Astrocyte (in vitro differentiated cells and primary cell): Measurements from ENCODE around the gene DEXI. TPM values are rescaled to one million over a fixed set of nuclear protein-coding genes. Genes with fewer than 3 reads are reported as not detected.

ENCODE experiments used
- DNase-seq: peaks from one replicate; pipeline ENCODE4 v3.0.0-alpha.2; 2010; ENCODE audit warnings: low read depth
- FAIRE-seq: peaks from 2 replicates; lab custom pipeline; 2011; peaks lifted over from hg19 to GRCh38; lab: Jason Lieb, UNC
- H2AFZ ChIP-seq: 2 replicates; pipeline ENCODE4 v1.6.0; 2012; ENCODE audit warnings: low read depth, low read length, inconsistent platforms
- H3K27ac ChIP-seq: 2 replicates; pipeline ENCODE4 v1.5.1; 2011; ENCODE audit warnings: low read depth, low read length, inconsistent platforms
- H3K27me3 ChIP-seq: 2 replicates; pipeline ENCODE4 v1.6.0; 2011; ENCODE audit warnings: low read length, inconsistent platforms; ENCODE audit not compliant: insufficient read depth
- H3K36me3 ChIP-seq: 2 replicates; pipeline ENCODE4 v1.5.1; 2011; ENCODE audit warnings: low read length, inconsistent platforms; ENCODE audit not compliant: insufficient read depth
- H3K4me1 ChIP-seq: 2 replicates; pipeline ENCODE4 v1.5.1; 2011; ENCODE audit warnings: low read length, inconsistent platforms; ENCODE audit not compliant: insufficient read depth
- H3K4me2 ChIP-seq: 2 replicates; pipeline ENCODE4 v1.6.0; 2012; ENCODE audit warnings: low read length, inconsistent platforms
- H3K4me3 ChIP-seq: 2 replicates; pipeline ENCODE4 v1.5.1; 2011; ENCODE audit warnings: low read depth, mild to moderate bottlenecking, low read length, inconsistent platforms; ENCODE audit not compliant: insufficient read depth
- H3K79me2 ChIP-seq: 2 replicates; pipeline ENCODE4 v1.6.0; 2012; ENCODE audit warnings: mild to moderate bottlenecking, low read length, inconsistent platforms; ENCODE audit not compliant: insufficient read depth
- H3K9ac ChIP-seq: 2 replicates; pipeline ENCODE4 v1.6.0; 2012; ENCODE audit warnings: mild to moderate bottlenecking, low read length, inconsistent platforms
- H3K9me3 ChIP-seq: 2 replicates; pipeline ENCODE4 v1.5.1; 2012; ENCODE audit warnings: low read depth, mild to moderate bottlenecking, low read length, inconsistent platforms; ENCODE audit not compliant: insufficient read depth
- H4K20me1 ChIP-seq: 2 replicates; pipeline ENCODE4 v1.6.0; 2012; ENCODE audit warnings: low read length, inconsistent platforms; ENCODE audit not compliant: insufficient read depth
- H3K27ac Mint-ChIP-seq: one replicate; pipeline ENCODE4 v1.8.0; 2021; ENCODE audit warnings: mild to moderate bottlenecking, mixed read lengths; ENCODE audit not compliant: unreplicated experiment
- H3K27me3 Mint-ChIP-seq: one replicate; pipeline ENCODE4 v1.8.0; 2021; ENCODE audit warnings: low read depth, mixed read lengths; ENCODE audit not compliant: unreplicated experiment
- H3K36me3 Mint-ChIP-seq: one replicate; pipeline ENCODE4 v1.8.0; 2021; ENCODE audit warnings: low read depth, mixed read lengths; ENCODE audit not compliant: unreplicated experiment
- H3K4me1 Mint-ChIP-seq: one replicate; pipeline ENCODE4 v1.8.0; 2021; ENCODE audit warnings: low read depth, mixed read lengths; ENCODE audit not compliant: unreplicated experiment
- H3K4me3 Mint-ChIP-seq: one replicate; pipeline ENCODE4 v1.8.0; 2021; ENCODE audit warnings: mild to moderate bottlenecking, moderate library complexity, mixed read lengths; ENCODE audit not compliant: unreplicated experiment
- H3K9me3 Mint-ChIP-seq: one replicate; pipeline ENCODE4 v1.8.0; 2021; ENCODE audit warnings: mild to moderate bottlenecking, mixed read lengths; ENCODE audit not compliant: unreplicated experiment
- CTCF ChIP-seq: IDR thresholded peaks from 2 replicates; pipeline ENCODE4 v1.5.1; 2011; ENCODE audit warnings: low read depth, mild to moderate bottlenecking, inconsistent platforms, low read length, moderate library complexity; ENCODE audit not compliant: insufficient read depth
- EZH2 ChIP-seq: IDR thresholded peaks from 2 replicates; pipeline ENCODE4 v1.6.1; 2012; ENCODE audit warnings: mild to moderate bottlenecking, low read length, inconsistent platforms; ENCODE audit not compliant: insufficient read depth
- total RNA-seq: library from RNA; stranded (reverse); gene quantifications from 2 replicates; pipeline ENCODE4 v1.2.1, GENCODE V29; 2021

The DEXI gene
- total RNA-seq, 1 donor from 2014 or later = 39.8 TPM

- no peaks in the 10 kb centered on the region for H3K27me3 ChIP-seq
- H3K9ac ChIP-seq = no peak overlapping the region
- H3K4me2 ChIP-seq = peak overlapping the region; percentile 29
- Mint-ChIP-seq H3K36me3 (peaks cover 11% of the 10 kb centered on the region), H3K4me1 (peaks cover 44% of the 10 kb centered on the region), H3K27ac (peak overlapping the region; percentile 30), H3K4me3 (no peak overlapping the region), H3K27me3 (no peaks in the 10 kb centered on the region), H3K9me3 (peaks cover 1% of the 10 kb centered on the region)
- H2AFZ ChIP-seq = no peak overlapping the region
- peaks cover 31% of the 10 kb centered on the region for H3K79me2 ChIP-seq
- TF ChIP-seq EZH2 = no peak
- no peak for TF ChIP-seq CTCF
- H3K4me1 ChIP-seq = peaks cover 36% of the 10 kb centered on the region
- H3K4me3 ChIP-seq = no peak overlapping the region
- no peak for FAIRE-seq
- H3K36me3 ChIP-seq = no peaks in the 10 kb centered on the region
- peaks cover 36% of the 10 kb centered on the region for H4K20me1 ChIP-seq
- H3K9me3 ChIP-seq = no peaks in the 10 kb centered on the region
- H3K27ac ChIP-seq = peak overlapping the region; percentile 57
- peak; percentile 49 for DNase-seq
Measured at GRCh38 chr16:10957771-10958482, 15.7 kb upstream of the DEXI start.

- TF ChIP-seq CTCF (no peak), EZH2 (no peak)
- H3K4me3 ChIP-seq = no peak overlapping the region
- H3K36me3 ChIP-seq = no peaks in the 10 kb centered on the region
- H3K27ac ChIP-seq = no peak overlapping the region
- FAIRE-seq (no peak), DNase-seq (no peak)
- no peaks in the 10 kb centered on the region for H3K27me3 ChIP-seq
- H4K20me1 ChIP-seq = peaks cover 61% of the 10 kb centered on the region
- no peak overlapping the region for H3K4me2 ChIP-seq
- no peak overlapping the region for H3K9ac ChIP-seq
- Mint-ChIP-seq H3K27me3 (no peaks in the 10 kb centered on the region), H3K4me1 (peaks cover 37% of the 10 kb centered on the region), H3K36me3 (peaks cover 7% of the 10 kb centered on the region), H3K4me3 (no peak overlapping the region), H3K9me3 (no peaks in the 10 kb centered on the region), H3K27ac (no peak overlapping the region)
- peaks cover 27% of the 10 kb centered on the region for H3K4me1 ChIP-seq
- H3K79me2 ChIP-seq = peaks cover 57% of the 10 kb centered on the region
- H3K9me3 ChIP-seq = no peaks in the 10 kb centered on the region
- no peak overlapping the region for H2AFZ ChIP-seq
Measured at GRCh38 chr16:10954903-10955302, 12.6 kb upstream of the DEXI start.

- H3K27ac Mint-ChIP-seq = peak overlapping the region; percentile 41
- H3K9me3 Mint-ChIP-seq = no peaks in the 10 kb centered on the region
- no peak for TF ChIP-seq EZH2
- TF ChIP-seq CTCF = no peak
- H3K9ac ChIP-seq = no peak overlapping the region
- no peak overlapping the region for H3K4me2 ChIP-seq
- H3K27ac ChIP-seq = no peak overlapping the region
- H3K36me3 Mint-ChIP-seq = peaks cover 2% of the 10 kb centered on the region
- no peak overlapping the region for H3K4me3 ChIP-seq
- peaks cover 26% of the 10 kb centered on the region for H3K4me1 ChIP-seq
- H3K79me2 ChIP-seq = peaks cover 85% of the 10 kb centered on the region
- DNase-seq = no peak
- peaks cover 87% of the 10 kb centered on the region for H4K20me1 ChIP-seq
- H3K4me1 Mint-ChIP-seq = peaks cover 58% of the 10 kb centered on the region
- FAIRE-seq = no peak
- H3K36me3 ChIP-seq = no peaks in the 10 kb centered on the region
- no peaks in the 10 kb centered on the region for H3K9me3 ChIP-seq
- H3K4me3 Mint-ChIP-seq = no peak overlapping the region
- H2AFZ ChIP-seq = no peak overlapping the region
- H3K27me3 ChIP-seq = no peaks in the 10 kb centered on the region
- H3K27me3 Mint-ChIP-seq = no peaks in the 10 kb centered on the region
Measured at GRCh38 chr16:10951026-10951425, 8.8 kb upstream of the DEXI start.
